ENCODE measurements around the gene ABHD17C.

The ABHD17C gene

GRCh38 chr15:80727596-80727995, 32.5 kb downstream of the ABHD17C start:
- H3K4me3 ChIP-seq (ENCODE audit: low read depth, low read length) = no peak overlapping the region
- TF ChIP-seq CTCF (IDR thresholded peaks at IDR 0.05; ENCODE audit: low read depth, low read length) = no peak

- no peak overlapping the region for H3K4me3 ChIP-seq (ENCODE audit: low read depth, low read length)
- no peak for TF ChIP-seq CTCF (IDR thresholded peaks at IDR 0.05; ENCODE audit: low read depth, low read length)
Observed at GRCh38 chr15:80730387-80730786, 35.3 kb downstream of the ABHD17C start.

GRCh38 chr15:80730926-80731325, 35.8 kb downstream of the ABHD17C start:
- TF ChIP-seq CTCF (IDR thresholded peaks at IDR 0.05; ENCODE audit: low read depth, low read length) = no peak
- no peak overlapping the region for H3K4me3 ChIP-seq (ENCODE audit: low read depth, low read length)

- no peak for TF ChIP-seq CTCF (IDR thresholded peaks at IDR 0.05; ENCODE audit: low read depth, low read length)
- no peak overlapping the region for H3K4me3 ChIP-seq (ENCODE audit: low read depth, low read length)
Observed at GRCh38 chr15:80732167-80732566, 37.1 kb downstream of the ABHD17C start.

- H3K4me3 ChIP-seq (ENCODE audit: low read depth, low read length) = no peak overlapping the region
- no peak for TF ChIP-seq CTCF (IDR thresholded peaks at IDR 0.05; ENCODE audit: low read depth, low read length)
Observed at GRCh38 chr15:80732818-80733217, 37.7 kb downstream of the ABHD17C start.

GRCh38 chr15:80733460-80733859, 38.4 kb downstream of the ABHD17C start:
- no peak for TF ChIP-seq CTCF (IDR thresholded peaks at IDR 0.05; ENCODE audit: low read depth, low read length)
- no peak overlapping the region for H3K4me3 ChIP-seq (ENCODE audit: low read depth, low read length)

- no peak for TF ChIP-seq CTCF (IDR thresholded peaks at IDR 0.05; ENCODE audit: low read depth, low read length)
- H3K4me3 ChIP-seq (ENCODE audit: low read depth, low read length) = no peak overlapping the region
Observed at GRCh38 chr15:80735344-80735743, 40.2 kb downstream of the ABHD17C start.
